ENCODE data around the gene ISCA2.

Gene ISCA2

GRCh38 chr14:74508844-74509428, 15.4 kb downstream of the ISCA2 start:
- DNase-seq = no peak

- DNase-seq = no peak
Observed at GRCh38 chr14:74509587-74510222, 16.1 kb downstream of the ISCA2 start.

GRCh38 chr14:74510223-74510931, 16.8 kb downstream of the ISCA2 start:
- DNase-seq = no peak

- peak; percentile 59 for DNase-seq
Observed at GRCh38 chr14:74510959-74511409, 17.4 kb downstream of the ISCA2 start.

GRCh38 chr14:74511966-74512830, 18.6 kb downstream of the ISCA2 start:
- DNase-seq = no peak

- peak; percentile 81 for DNase-seq
Observed at GRCh38 chr14:74514471-74514941, 20.9 kb downstream of the ISCA2 start.

- DNase-seq = no peak
Observed at GRCh38 chr14:74515891-74516412, 22.4 kb downstream of the ISCA2 start.

- DNase-seq = peak; percentile 55
Observed at GRCh38 chr14:74516451-74517160, 23.0 kb downstream of the ISCA2 start.

GRCh38 chr14:74517731-74518130, 24.2 kb downstream of the ISCA2 start:
- no peak for DNase-seq

GRCh38 chr14:74518221-74518620, 24.7 kb downstream of the ISCA2 start:
- DNase-seq = no peak

- no peak for DNase-seq
Observed at GRCh38 chr14:74519316-74520074, 25.9 kb downstream of the ISCA2 start.

GRCh38 chr14:74521756-74522155, 28.2 kb downstream of the ISCA2 start:
- no peak for DNase-seq

- no peak for DNase-seq
Observed at GRCh38 chr14:74522740-74523139, 29.2 kb downstream of the ISCA2 start.

- no peak for DNase-seq
Observed at GRCh38 chr14:74524076-74524811, 30.7 kb downstream of the ISCA2 start.

GRCh38 chr14:74524812-74525135, 31.2 kb downstream of the ISCA2 start:
- no peak for DNase-seq

- DNase-seq = no peak
Observed at GRCh38 chr14:74525361-74525851, 31.8 kb downstream of the ISCA2 start.

GRCh38 chr14:74526854-74527585, 33.5 kb downstream of the ISCA2 start:
- no peak for DNase-seq

GRCh38 chr14:74527736-74528280, 34.2 kb downstream of the ISCA2 start:
- no peak for DNase-seq

GRCh38 chr14:74528406-74528805, 34.8 kb downstream of the ISCA2 start:
- DNase-seq = no peak
